A549 (cell line): ENCODE data around the gene PARD3B.

Experiments
- CEBPB ChIP-seq, 2 experiments: fragments of >200 bp in 1 of 2; sonication (Bioruptor Twin) in 1 of 2; formaldehyde crosslinking in 1 of 2; IDR thresholded peaks; 2 replicates each; pipeline ENCODE4 v1.6.1; 2012 to 2016
- CHD4 ChIP-seq: fragments of 200-600 bp; sonication (generic); IDR thresholded peaks from 2 replicates; pipeline ENCODE4 v1.6.1; 2016; ENCODE audit warnings: antibody characterized with exemption, mild to moderate bottlenecking, borderline replicate concordance
- CTCF ChIP-seq: fragments of >200 bp; sonication (Bioruptor Twin); formaldehyde crosslinking; IDR thresholded peaks from 3 replicates; pipeline ENCODE4 v1.5.1; 2016
- EHMT2 ChIP-seq: fragments of 200-600 bp; sonication (generic); IDR thresholded peaks from 2 replicates; pipeline ENCODE4 v1.6.1; 2016; ENCODE audit warnings: antibody characterized with exemption, low read depth, mild to moderate bottlenecking, moderate library complexity
- RAD21 ChIP-seq, 2 experiments: fragments of >200 bp in 1 of 2; sonication (Bioruptor Twin) in 1 of 2; formaldehyde crosslinking in 1 of 2; IDR thresholded peaks in 1 of 2; conservative IDR thresholded peaks in 1 of 2; 2 replicates in 1 of 2; 3 replicates in 1 of 2; pipeline ENCODE4 v1.6.1; 2012 to 2018; ENCODE audit warnings: inconsistent platforms in 1 of 2
- SREBF2 ChIP-seq: fragments of 450-650 bp; IDR thresholded peaks from 2 replicates; pipeline ENCODE4 v1.6.1; 2014; ENCODE audit warnings: mild to moderate bottlenecking, moderate library complexity
- TF ChIP-seq, protein P1 (sequence below): fragments of 250-450 bp; sonication (Bioruptor Pico); IDR thresholded peaks from 2 replicates; pipeline ENCODE4 v1.5.0; 2021; ENCODE audit warnings: mild to moderate bottlenecking, moderate library complexity, borderline replicate concordance

DNA sequence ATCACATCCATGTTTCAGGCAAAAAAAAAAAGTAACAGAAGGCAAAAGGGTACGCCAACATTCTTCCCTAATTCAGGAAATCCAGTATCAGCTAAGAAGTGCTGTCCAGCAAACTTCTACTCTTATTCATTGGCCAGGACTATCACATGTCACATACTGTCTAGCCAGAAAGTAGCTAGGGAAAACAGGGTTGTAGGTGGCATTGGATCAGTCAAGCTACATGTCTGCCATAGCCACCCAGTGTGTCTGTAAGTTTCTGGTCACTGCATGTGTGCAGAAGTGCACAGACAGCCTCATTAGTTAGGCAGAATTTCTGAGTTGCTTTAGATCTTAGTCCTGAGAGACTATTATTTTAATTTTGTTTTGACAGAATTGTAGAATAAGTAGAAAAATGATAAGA is 671.7 kb downstream of the PARD3B start:
- no peak for TF ChIP-seq CTCF
- TF ChIP-seq EHMT2, result no peak
- TF ChIP-seq, protein P1, sequence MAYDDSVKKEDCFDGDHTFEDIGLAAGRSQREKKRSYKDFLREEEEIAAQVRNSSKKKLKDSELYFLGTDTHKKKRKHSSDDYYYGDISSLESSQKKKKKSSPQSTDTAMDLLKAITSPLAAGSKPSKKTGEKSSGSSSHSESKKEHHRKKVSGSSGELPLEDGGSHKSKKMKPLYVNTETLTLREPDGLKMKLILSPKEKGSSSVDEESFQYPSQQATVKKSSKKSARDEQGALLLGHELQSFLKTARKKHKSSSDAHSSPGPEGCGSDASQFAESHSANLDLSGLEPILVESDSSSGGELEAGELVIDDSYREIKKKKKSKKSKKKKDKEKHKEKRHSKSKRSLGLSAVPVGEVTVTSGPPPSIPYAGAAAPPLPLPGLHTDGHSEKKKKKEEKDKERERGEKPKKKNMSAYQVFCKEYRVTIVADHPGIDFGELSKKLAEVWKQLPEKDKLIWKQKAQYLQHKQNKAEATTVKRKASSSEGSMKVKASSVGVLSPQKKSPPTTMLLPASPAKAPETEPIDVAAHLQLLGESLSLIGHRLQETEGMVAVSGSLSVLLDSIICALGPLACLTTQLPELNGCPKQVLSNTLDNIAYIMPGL (CRISPR knock-in tag), result no peak
- no peak for TF ChIP-seq RAD21 (conservative IDR thresholded peaks at IDR 0.05 in 1 of 2, IDR thresholded peaks at IDR 0.05 in 1 of 2)
- no peak for TF ChIP-seq CHD4
- no peak for TF ChIP-seq SREBF2
- no peak for TF ChIP-seq CEBPB (IDR thresholded peaks at IDR 0.05)
